NCI-H128 (cell line): Measurements from ENCODE around the gene SLC12A8.

ENCODE experiments used
- DNase-seq: peaks from one replicate; lab custom pipeline; 2025; ENCODE audit not compliant: unreplicated experiment; lab: John Stamatoyannopoulos, UW

Gene SLC12A8

GRCh38 chr3:125118600-125118999, 93.9 kb downstream of the SLC12A8 start:
- no peak for DNase-seq

GRCh38 chr3:125117631-125118191, 94.8 kb downstream of the SLC12A8 start:
- no peak for DNase-seq

GRCh38 chr3:125116311-125117080, 96.1 kb downstream of the SLC12A8 start:
- no peak for DNase-seq

DNA sequence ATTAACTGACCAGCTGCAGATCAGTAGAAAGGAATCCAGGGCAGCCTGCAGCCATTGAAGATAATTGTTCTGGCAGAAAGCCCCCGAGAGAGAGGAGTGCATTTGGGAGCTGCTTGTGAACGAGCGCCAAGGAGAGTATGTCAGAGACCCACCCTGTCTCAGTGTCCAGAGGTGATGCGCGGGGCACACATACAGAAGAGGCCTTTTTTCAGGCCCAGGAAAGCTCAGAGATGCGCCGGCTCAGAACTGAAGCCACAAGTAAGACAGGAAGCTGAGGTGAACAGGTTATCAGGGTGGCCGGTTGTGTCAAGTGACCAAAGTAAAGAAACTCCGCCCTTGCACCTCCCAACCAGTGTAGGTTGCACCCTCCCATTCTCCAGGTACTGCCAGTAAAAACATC, 96.9 kb downstream of the SLC12A8 start:
- no peak for DNase-seq

GRCh38 chr3:125112981-125113380, 99.6 kb downstream of the SLC12A8 start:
- no peak for DNase-seq

- DNase-seq: no peak
Observed at GRCh38 chr3:125110876-125111480, 101.6 kb downstream of the SLC12A8 start.

DNA sequence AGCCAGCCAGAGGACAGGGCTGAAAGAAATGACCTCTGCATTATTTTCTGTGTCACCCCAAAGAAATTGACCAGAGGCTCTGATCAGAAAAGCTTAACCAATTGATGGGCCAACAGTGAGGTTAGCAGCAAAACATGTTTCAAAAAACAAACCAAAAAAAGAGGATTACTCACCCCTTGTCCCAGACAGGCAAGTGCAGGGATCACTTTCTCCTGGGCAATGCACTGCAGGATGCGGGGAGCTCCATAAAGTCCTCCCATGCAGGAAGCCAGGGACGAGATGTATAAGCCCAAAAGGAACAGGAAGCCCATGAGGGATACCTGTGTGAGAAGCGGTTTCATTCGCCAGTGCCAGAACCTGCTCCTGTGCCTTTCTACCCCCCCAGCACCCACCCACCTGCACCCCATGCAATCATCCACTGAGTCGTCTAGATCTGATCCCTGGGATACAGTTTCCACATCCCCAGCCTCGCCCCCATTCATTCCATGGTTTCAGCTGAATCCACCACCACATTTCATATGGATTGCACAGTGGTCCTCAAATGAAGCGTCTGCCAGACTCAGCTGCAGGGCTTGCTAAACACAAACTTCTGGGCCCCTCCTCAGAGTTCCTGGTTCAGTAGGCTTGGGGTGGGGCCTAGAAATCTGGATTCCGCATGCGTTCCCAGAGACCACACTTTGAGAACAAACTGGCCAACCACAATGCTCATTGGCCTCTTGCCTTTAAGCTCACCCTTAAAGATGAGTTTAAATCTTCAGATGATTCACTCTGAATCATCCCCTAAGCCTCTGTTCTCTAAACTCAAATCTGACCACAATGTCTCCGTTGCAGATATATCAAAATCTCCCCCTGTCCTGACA, 102.3 kb downstream of the SLC12A8 start:
- no peak for DNase-seq

DNA sequence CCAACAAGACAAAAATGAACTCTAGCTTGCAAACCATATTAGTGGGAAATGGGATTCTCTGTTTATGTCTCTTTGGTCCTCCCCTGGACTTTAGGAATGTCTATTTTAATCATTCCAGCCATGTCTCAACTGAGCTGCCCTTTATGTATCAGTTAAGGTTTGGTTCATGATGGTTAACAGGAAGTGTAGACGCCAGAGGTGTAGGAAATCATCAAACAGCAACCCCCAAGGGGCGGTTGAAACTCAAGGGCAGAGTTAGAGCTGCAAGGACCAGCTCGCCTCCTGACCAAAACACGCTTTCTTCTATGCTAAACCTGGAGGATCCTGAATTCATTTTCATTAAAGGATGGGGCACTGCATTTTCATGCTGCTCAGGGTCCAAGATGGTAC, 103.0 kb downstream of the SLC12A8 start:
- DNase-seq: no peak

DNA sequence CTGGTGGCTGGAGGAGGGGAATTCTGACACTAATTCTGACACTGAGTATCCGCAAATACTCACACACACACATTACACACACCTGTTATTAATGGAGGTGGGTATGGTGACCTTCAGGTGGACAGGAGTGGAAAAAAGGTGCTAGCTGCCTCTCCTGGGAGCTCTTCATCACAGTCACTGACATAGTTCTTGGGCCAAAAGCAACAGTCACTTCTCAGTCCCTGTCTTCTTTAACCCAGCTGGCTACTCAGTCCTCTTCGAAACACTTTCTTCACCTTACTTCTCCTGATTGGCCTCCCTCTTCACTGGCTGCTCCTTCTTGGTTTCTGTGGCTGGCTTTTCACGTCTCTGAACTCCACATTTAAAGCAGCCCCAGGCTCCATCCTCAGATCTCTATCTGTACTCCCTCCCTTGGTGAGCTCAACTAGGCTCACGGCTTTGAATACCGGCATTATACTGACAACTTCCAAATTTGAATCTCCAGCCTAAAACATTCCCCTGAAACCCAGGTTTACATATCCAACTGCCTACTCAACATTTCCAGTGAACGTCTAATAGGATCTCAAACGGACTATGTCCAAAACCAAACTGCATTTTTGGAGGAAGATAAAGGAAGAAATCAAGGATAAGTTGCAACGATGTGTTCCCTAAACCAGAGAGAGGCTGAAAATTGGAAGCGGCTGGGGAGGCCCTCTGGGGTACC, 103.6 kb downstream of the SLC12A8 start:
- DNase-seq: no peak

GRCh38 chr3:125107861-125108567, 104.5 kb downstream of the SLC12A8 start:
- no peak for DNase-seq

DNA sequence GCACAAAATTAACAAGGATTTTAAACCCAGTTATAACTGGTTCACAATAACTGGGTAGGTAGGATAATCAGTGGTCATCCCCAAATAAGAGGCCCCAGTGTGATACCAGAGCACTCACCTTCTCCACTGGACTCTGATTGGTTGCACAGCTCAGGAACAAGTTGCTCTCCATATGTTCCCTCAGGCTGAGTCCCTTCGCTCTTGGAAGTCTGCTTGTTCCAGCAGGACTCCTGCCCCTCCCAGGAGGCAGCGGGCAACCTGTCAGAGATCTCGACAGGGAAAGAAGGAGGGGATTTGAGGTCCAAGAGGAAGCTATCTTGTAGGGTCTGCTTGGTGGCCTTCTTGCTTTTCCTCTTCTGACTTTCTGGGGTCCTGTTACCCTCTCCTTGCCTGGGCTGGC, 105.2 kb downstream of the SLC12A8 start:
- DNase-seq: no peak

DNA sequence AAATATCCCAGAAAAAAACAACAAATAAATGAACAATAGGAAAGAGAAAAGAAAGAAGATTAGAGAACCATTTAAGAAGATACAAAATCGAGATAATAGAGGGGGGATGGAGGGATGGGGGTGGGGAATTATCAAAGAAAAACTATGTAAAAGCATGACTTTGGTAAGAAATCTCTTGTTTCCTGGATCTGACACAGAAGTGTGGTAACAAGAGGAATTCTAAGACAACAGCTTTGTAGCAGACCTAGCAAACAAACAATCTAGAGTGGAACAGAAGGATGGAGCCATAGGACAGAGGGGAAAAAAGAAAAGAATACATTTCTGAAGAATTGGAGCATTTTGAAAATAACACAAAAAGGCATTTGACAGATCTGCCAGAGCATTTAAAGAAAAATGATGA, 107.4 kb downstream of the SLC12A8 start:
- DNase-seq: no peak

GRCh38 chr3:125104639-125105038, 107.9 kb downstream of the SLC12A8 start:
- DNase-seq: no peak

GRCh38 chr3:125103406-125103805, 109.1 kb downstream of the SLC12A8 start:
- no peak for DNase-seq

- DNase-seq: no peak
Observed at GRCh38 chr3:125102470-125102869, 110.1 kb downstream of the SLC12A8 start.

- DNase-seq: no peak
Observed at GRCh38 chr3:125098611-125099291, 113.8 kb downstream of the SLC12A8 start.

DNA sequence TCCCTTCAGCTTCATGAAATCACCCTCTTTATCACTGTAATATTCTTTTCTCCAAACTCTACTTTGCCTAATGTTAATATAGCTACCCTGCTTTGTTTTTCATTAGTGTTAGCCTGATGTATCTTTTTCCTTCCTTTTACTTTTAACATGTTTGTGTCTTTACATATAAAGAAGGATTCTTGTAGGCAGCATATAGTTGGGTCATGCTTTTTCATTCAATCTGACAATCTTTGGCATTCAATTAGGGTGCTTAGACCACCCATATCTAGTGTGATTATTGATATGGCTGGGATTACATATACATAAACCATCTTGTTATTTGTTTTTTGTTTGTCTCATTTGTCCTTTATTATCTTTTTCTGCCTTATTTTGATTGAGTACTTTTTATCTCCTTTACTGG, 121.9 kb downstream of the SLC12A8 start:
- no peak for DNase-seq

DNA sequence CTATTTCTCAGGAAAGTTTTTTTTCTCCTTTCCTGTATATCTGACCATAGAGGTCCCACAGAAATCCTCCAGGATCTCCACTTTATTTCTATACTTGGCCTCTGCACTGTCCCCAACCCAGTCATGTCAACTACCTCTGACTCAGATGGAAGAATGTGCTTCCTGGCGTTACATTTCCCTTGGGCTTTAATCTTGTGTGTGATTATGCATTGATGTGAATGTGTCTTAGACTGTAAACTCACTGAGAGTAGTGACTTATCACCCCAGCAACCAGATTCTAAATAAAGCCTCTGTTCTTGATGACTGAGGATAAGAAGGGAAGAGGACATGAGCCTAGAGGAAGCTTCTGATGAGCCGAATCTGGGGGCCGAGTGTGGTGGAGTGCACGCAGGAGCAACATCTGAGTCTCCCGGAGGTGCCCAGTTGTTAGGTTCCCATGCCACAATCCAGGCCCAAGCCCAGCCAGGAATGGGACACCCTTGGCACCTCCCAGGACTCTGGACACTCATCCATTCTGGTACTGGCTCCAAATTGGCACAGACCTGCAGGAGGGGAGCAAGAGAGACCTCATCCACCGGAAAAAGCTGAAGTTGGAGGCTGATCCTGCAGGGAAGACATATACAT, 124.7 kb downstream of the SLC12A8 start:
- DNase-seq: no peak

GRCh38 chr3:125085166-125085565, 127.4 kb downstream of the SLC12A8 start:
- no peak for DNase-seq
